GM12865 (cell line): ENCODE results near the gene LINC00632.

Experiments used
- DNase-seq: peaks from one replicate; pipeline ENCODE4 v3.0.0; 2010; ENCODE audit warnings: low read depth
- H3K4me3 ChIP-seq: 2 replicates; pipeline ENCODE4 v1.5.1; 2011; ENCODE audit warnings: mild to moderate bottlenecking, low read depth, low read length, control low read depth
- TF ChIP-seq, protein P1 (sequence below): IDR thresholded peaks from 2 replicates; pipeline ENCODE4 v1.5.1; 2011; ENCODE audit warnings: low read length, control low read depth, low read depth, inconsistent platforms; ENCODE audit not compliant: insufficient read depth; ENCODE audit errors: missing control alignments

Gene LINC00632

DNA sequence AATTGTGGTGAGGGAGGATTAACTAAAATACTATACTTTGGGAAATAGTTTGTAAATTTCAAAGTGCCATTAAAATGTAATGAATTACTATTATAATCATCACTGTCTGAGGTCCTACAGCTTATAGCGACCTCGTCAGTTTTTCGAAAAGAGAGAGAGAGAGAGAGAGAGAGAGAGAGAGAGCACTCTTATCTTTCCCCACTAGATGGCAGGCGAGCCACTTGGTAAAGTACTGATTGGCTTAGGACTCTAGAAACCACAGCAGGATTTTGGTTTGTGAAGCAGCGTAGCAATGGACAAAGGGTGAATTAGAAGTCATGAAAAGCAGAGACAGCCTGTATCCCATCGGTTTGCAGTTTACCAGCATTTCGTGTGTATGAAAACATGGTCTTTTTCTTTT, 52.5 kb downstream of the LINC00632 start:
- TF ChIP-seq, protein P1, sequence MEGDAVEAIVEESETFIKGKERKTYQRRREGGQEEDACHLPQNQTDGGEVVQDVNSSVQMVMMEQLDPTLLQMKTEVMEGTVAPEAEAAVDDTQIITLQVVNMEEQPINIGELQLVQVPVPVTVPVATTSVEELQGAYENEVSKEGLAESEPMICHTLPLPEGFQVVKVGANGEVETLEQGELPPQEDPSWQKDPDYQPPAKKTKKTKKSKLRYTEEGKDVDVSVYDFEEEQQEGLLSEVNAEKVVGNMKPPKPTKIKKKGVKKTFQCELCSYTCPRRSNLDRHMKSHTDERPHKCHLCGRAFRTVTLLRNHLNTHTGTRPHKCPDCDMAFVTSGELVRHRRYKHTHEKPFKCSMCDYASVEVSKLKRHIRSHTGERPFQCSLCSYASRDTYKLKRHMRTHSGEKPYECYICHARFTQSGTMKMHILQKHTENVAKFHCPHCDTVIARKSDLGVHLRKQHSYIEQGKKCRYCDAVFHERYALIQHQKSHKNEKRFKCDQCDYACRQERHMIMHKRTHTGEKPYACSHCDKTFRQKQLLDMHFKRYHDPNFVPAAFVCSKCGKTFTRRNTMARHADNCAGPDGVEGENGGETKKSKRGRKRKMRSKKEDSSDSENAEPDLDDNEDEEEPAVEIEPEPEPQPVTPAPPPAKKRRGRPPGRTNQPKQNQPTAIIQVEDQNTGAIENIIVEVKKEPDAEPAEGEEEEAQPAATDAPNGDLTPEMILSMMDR = peak; percentile 50
- no peak overlapping the region for H3K4me3 ChIP-seq
- peak; percentile 31 for DNase-seq

DNA sequence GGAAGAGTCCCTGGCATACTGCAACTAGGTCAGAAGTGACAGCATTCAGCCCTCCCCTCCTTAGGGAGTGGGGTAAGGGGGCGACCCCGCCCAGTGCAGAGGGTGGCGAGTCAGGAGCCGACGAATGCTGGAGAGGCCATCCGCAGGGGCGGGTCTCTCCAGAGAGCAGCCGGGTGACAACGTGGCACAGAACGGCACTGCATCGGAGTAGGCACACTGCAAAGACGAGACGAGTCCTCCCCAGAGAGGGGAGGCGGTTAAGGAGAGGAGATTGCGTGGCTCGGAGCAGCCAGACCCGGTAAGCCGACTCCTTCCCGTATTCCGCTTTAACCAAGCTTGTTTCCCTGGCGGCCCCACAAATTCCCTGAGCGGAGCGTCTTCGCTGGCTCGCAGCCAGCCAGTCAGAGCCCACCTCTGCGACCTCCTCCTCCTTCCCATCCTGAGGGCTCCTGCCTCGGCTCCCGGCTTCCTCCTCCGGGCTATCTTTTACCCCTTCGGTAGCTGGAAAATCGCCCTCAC, 54.9 kb downstream of the LINC00632 start:
- H3K4me3 ChIP-seq = no peak overlapping the region
- no peak for DNase-seq
- TF ChIP-seq, protein P1 = no peak

DNA sequence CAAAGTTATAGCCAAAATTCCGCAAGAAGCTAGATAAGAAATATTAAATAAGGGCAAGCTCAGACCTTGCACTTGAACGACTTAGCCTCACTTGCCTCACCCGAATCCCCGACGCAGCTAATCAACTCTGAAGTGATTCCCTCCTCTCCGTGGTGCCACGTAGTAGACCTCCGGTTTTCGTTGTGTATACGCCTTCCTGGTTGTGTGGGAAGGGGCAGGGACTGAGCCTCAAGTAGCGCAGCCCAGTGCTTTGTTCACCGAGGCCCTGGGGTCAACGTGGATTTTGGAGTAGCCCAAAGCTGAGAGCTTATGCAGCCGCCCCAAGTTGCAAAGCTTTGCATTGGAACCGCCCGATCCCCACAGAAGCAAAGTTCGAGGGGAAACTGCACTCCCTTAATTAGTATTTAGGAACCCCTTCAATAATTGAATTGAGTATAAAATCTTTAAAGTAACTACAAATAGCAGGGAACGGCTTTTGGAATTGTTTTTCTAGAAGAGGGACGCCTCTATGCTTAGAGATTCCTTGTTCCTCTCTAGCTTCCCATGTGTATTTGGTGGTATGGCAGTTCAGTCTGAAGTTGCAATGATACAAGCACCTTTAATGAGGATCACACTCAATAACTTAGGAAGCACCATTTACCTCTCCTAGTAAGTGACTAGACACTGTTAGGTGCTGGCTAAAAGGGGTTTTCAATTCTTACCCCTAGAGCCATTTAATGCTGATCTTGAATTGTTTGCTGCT, 55.7 kb downstream of the LINC00632 start:
- H3K4me3 ChIP-seq = no peak overlapping the region
- DNase-seq = no peak
- TF ChIP-seq, protein P1 = no peak

DNA sequence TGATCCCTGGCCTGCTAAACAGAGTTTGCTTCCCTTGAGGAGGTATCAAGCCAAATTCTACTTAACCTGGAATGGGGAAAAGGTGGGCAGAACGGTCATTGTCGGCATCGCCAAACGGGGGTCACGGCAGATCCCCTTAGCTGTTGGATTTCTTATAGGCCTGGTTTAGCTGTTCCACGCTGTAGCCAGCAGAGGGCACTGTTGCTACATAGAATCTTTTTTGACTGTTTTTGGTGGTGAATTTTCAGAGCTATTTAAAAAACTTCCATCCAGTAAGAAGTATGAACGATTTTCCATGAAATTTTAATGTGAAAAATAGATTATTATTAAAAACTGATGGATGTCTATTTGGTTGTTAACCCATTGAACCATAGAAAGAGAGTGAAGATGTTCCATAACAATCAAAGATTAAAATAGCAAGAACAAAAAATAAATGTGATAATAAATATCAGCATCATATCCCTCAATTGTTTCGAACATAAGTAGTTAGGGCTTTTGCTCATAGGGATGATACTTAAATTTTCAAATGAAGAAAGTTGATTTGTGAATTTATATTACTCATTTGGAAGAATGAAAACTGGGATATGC, 56.6 kb downstream of the LINC00632 start:
- peak; percentile 38 for DNase-seq
- TF ChIP-seq, protein P1 = peak; percentile 63
- no peak overlapping the region for H3K4me3 ChIP-seq

DNA sequence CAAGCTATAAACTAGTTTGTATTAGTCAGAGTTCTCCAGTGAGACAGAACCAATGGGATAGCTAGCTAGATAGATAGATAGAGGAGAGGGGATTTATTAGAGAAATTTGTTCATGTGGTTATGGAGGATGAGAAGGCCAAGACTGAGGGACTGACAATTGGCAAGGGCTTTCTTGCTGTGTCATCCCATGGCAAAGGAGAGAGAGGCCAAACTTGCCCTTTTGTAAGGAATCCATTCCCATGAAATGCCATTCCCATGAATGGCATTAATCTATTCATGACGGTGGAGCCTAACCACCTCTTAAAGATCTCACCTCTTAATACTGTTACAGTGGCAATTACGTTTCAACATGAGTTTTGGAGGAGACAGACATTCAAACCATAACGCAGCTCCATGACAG, 58.1 kb downstream of the LINC00632 start:
- TF ChIP-seq, protein P1 = no peak
- no peak overlapping the region for H3K4me3 ChIP-seq
- no peak for DNase-seq

DNA sequence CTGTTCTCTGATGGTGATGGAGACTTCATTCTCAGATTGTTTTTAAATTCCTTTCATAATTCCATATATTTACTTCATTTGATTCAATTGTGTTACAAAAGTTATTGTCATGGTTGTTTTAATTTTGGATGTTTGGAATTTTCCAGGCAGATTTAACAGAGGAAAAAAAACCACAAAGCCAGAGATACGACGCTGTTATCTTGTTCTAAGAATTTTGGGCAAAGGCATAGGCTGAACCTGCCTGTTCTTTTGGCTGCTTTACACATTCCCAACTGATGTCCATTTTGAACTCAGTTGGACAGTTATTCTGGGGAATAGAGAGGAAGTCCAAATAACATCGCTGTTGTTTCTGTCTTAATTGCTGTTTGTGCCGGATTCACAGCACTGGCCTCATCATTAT, 65.7 kb downstream of the LINC00632 start:
- TF ChIP-seq, protein P1 = no peak
- H3K4me3 ChIP-seq = no peak overlapping the region
- no peak for DNase-seq

DNA sequence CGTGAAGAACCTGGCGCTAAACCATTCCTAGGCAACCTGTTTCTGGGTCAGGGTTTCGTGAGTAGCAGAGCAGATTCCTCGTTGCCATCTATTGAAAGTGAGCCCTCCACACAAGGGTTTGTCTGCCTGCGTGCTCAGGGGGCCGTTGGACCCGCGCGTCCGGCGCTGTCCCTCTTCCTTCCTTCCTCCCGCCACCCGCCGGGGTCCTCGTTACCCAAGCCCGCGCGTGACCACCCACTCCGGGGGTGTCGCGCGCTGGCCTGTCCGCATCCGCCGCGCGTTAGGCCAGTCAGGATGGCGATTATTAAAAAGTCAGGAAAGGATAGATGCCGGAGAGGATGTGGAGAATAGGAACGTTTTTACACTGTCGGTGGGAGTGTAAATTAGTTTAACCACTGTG, 66.8 kb downstream of the LINC00632 start:
- no peak for DNase-seq
- TF ChIP-seq, protein P1 = no peak
- H3K4me3 ChIP-seq = no peak overlapping the region
